ENCODE measurements around the gene TARBP2. TPM values are rescaled to one million over a fixed set of nuclear protein-coding genes. Genes with fewer than 3 reads are reported as not detected.

Gene TARBP2
- total RNA-seq, 1 donor from 2014 or later: 32.4 TPM

DNA sequence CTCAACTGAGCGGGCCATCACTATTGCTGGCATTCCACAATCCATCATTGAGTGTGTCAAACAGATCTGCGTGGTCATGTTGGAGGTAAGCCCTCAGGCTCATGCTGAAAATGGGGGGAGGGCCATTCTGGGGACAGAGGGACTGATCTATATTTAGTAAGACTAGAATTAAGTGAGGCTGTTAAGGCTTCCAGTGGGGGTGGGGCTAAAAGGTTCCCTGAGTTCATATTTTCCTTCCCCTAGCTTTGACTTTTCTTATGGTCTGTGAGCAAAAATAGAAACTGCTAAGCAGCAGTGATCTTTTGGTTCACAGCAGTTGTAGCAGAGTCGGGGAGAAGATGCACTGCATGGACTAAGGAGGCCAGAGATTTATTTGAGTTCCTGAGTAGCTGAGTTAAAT, 40.0 kb upstream of the TARBP2 start:
- no peak overlapping the region for H2AFZ ChIP-seq (replicated peaks)
- H3K27ac ChIP-seq: peak overlapping the region; percentile 7
- peaks cover 57% of the 10 kb centered on the region for H3K36me3 Mint-ChIP-seq
- no peaks in the 10 kb centered on the region for H3K9me3 Mint-ChIP-seq
- H3K27me3 Mint-ChIP-seq (ENCODE audit: insufficient read depth, low read depth): peaks cover 10% of the 10 kb centered on the region
- peaks cover 65% of the 10 kb centered on the region for H3K36me3 ChIP-seq
- TF ChIP-seq, protein P1, sequence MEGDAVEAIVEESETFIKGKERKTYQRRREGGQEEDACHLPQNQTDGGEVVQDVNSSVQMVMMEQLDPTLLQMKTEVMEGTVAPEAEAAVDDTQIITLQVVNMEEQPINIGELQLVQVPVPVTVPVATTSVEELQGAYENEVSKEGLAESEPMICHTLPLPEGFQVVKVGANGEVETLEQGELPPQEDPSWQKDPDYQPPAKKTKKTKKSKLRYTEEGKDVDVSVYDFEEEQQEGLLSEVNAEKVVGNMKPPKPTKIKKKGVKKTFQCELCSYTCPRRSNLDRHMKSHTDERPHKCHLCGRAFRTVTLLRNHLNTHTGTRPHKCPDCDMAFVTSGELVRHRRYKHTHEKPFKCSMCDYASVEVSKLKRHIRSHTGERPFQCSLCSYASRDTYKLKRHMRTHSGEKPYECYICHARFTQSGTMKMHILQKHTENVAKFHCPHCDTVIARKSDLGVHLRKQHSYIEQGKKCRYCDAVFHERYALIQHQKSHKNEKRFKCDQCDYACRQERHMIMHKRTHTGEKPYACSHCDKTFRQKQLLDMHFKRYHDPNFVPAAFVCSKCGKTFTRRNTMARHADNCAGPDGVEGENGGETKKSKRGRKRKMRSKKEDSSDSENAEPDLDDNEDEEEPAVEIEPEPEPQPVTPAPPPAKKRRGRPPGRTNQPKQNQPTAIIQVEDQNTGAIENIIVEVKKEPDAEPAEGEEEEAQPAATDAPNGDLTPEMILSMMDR (IDR thresholded peaks at IDR 0.05): no peak
- TF ChIP-seq EZH2phosphoT487 (IDR thresholded peaks at IDR 0.05): no peak
- TF ChIP-seq EZH2 (IDR thresholded peaks at IDR 0.05): no peak
- peak overlapping the region; percentile 59 for H3K4me2 ChIP-seq
- no peak overlapping the region for H3K4me3 Mint-ChIP-seq
- peaks cover 54% of the 10 kb centered on the region for H3K4me1 Mint-ChIP-seq
- H3K4me1 ChIP-seq: peaks cover 59% of the 10 kb centered on the region
- H3K27me3 ChIP-seq: no peaks in the 10 kb centered on the region
- peaks cover 99% of the 10 kb centered on the region for H3F3A ChIP-seq (ENCODE audit: low read depth)
- DNase-seq (ENCODE audit: low spot score): no peak
- H4K20me1 ChIP-seq (ENCODE audit: low read depth): peaks cover 100% of the 10 kb centered on the region
- peak overlapping the region; percentile 17 for H3K9ac ChIP-seq
- no peaks in the 10 kb centered on the region for H3K9me3 ChIP-seq (ENCODE audit: low read depth)
- peaks cover 100% of the 10 kb centered on the region for H3K79me2 ChIP-seq (ENCODE audit: low read depth)
- H3K4me3 ChIP-seq: peak overlapping the region; percentile 4
- no peak overlapping the region for H3K27ac Mint-ChIP-seq

GRCh38 chr12:53461591-53461990, 39.5 kb upstream of the TARBP2 start:
- H3K4me3 Mint-ChIP-seq: no peak overlapping the region
- peaks cover 100% of the 10 kb centered on the region for H3K79me2 ChIP-seq (ENCODE audit: low read depth)
- H3K9me3 Mint-ChIP-seq: no peaks in the 10 kb centered on the region

GRCh38 chr12:53462935-53463334, 38.1 kb upstream of the TARBP2 start:
- TF ChIP-seq, protein P1 (IDR thresholded peaks at IDR 0.05): no peak
- TF ChIP-seq EZH2phosphoT487 (IDR thresholded peaks at IDR 0.05) (no peak), EZH2 (IDR thresholded peaks at IDR 0.05) (no peak)
- Mint-ChIP-seq H3K4me3 (no peak overlapping the region), H3K27me3 (ENCODE audit: insufficient read depth, low read depth) (peaks cover 8% of the 10 kb centered on the region), H3K4me1 (peaks cover 48% of the 10 kb centered on the region), H3K9me3 (no peaks in the 10 kb centered on the region), H3K27ac (no peak overlapping the region), H3K36me3 (peaks cover 68% of the 10 kb centered on the region)
- Histone ChIP-seq H3K4me2 (peak overlapping the region; percentile 59), H3F3A (ENCODE audit: low read depth) (peaks cover 97% of the 10 kb centered on the region), H3K79me2 (ENCODE audit: low read depth) (peaks cover 100% of the 10 kb centered on the region), H2AFZ (replicated peaks) (no peak overlapping the region), H3K27me3 (no peaks in the 10 kb centered on the region), H3K27ac (peak overlapping the region; percentile 65), H3K4me3 (peak overlapping the region; percentile 19), H4K20me1 (ENCODE audit: low read depth) (peaks cover 100% of the 10 kb centered on the region), H3K36me3 (peaks cover 74% of the 10 kb centered on the region), H3K4me1 (peaks cover 59% of the 10 kb centered on the region), H3K9ac (peak overlapping the region; percentile 29), H3K9me3 (ENCODE audit: low read depth) (no peaks in the 10 kb centered on the region)
- no peak for DNase-seq (ENCODE audit: low spot score)

More at GRCh38 chr12:53461591-53461990, 39.5 kb upstream of the TARBP2 start:
- H3K4me1 Mint-ChIP-seq: peaks cover 53% of the 10 kb centered on the region
- peaks cover 10% of the 10 kb centered on the region for H3K27me3 Mint-ChIP-seq (ENCODE audit: insufficient read depth, low read depth)
- Histone ChIP-seq H3K4me1 (peaks cover 59% of the 10 kb centered on the region), H2AFZ (replicated peaks) (no peak overlapping the region), H3K27ac (peak overlapping the region; percentile 65), H3K9me3 (ENCODE audit: low read depth) (no peaks in the 10 kb centered on the region), H3K36me3 (peaks cover 64% of the 10 kb centered on the region), H3K4me3 (no peak overlapping the region), H3K27me3 (no peaks in the 10 kb centered on the region), H4K20me1 (ENCODE audit: low read depth) (peaks cover 100% of the 10 kb centered on the region), H3K9ac (peak overlapping the region; percentile 35), H3F3A (ENCODE audit: low read depth) (peaks cover 98% of the 10 kb centered on the region), H3K4me2 (peak overlapping the region; percentile 59)
- no peak overlapping the region for H3K27ac Mint-ChIP-seq
- no peak for DNase-seq (ENCODE audit: low spot score)
- H3K36me3 Mint-ChIP-seq: peaks cover 60% of the 10 kb centered on the region
- TF ChIP-seq EZH2phosphoT487 (IDR thresholded peaks at IDR 0.05): no peak
- TF ChIP-seq, protein P1 (IDR thresholded peaks at IDR 0.05): no peak
- no peak for TF ChIP-seq EZH2 (IDR thresholded peaks at IDR 0.05)
